ENCODE data around the gene ZNF207.

DNA sequence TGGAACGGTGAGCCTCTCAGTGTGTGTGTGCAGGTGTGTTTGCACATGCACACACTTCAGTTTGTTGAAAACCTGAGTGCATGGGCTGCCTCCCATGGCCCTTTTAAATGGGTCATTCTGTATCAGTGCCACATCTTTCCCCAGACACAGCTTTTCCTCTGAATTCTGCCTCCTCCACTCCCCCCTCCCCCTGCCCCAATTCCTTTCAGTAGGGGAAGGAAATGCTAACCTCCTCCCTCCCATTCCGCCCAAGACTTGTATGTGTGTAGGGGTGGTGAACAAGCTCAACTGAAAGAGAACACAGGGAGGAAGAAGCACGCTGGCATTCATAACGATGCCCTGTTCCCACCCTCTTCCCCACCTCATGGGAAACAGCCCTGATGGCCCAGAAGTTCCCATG lies 42.3 kb upstream of the ZNF207 start:
- no peak for TF ChIP-seq YY1 (IDR thresholded peaks at IDR 0.05; ENCODE audit: insufficient read depth, insufficient read length)
- no peak for TF ChIP-seq SUZ12 (IDR thresholded peaks at IDR 0.05; ENCODE audit: extremely low read depth, insufficient read depth, insufficient read length)
- TF ChIP-seq ZNF274 (IDR thresholded peaks at IDR 0.05; ENCODE audit: low read depth, low read length), result no peak
